HepG2 (cell line): ENCODE measurements around the gene PCARE. TPM values are rescaled to one million over a fixed set of nuclear protein-coding genes. Genes with fewer than 3 reads are reported as not detected.

Experiments
- ATAC-seq: fragments of 200-7000 bp; cut with Tn5 transposase; 3 replicates; pipeline ENCODE4 v1.9.1; 2020; ENCODE audit warnings: mild to moderate bottlenecking, moderate library complexity
- BruUV-seq: library from RNA; stranded (reverse); fragments of 400-500 nt; replicated peaks from 2 replicates; lab custom pipeline; 2021; lab: Mats Ljungman, UMichigan
- CTCF ChIA-PET: fragments of 300-600 bp; formaldehyde crosslinking; extraction: SDS; loops from one replicate; lab custom pipeline; 2021; ENCODE audit warnings: low total read pairs, inconsistent platforms, low intra/inter-chr PET ratio; lab: Yijun Ruan, JAX
- POLR2A ChIA-PET: fragments of 350-600 bp; sonication (Branson Sonifier 250); formaldehyde crosslinking; loops from one replicate; lab custom pipeline; 2020; ENCODE audit warnings: antibody characterized with exemption, inconsistent platforms; lab: Yijun Ruan, JAX
- DNase-seq: peaks from one replicate; pipeline ENCODE4 v3.0.0-alpha.2; 2015; ENCODE audit warnings: low spot score
- FAIRE-seq: peaks from 3 replicates; lab custom pipeline; 2011; peaks lifted over from hg19 to GRCh38; lab: Jason Lieb, UNC
- H2AFZ ChIP-seq: one replicate; pipeline ENCODE4 v1.6.1; 2011; ENCODE audit warnings: low read length, inconsistent platforms
- H3K27ac ChIP-seq: fragments of 300-600 bp; 3 replicates; pipeline ENCODE4 v1.8.0; 2011; ENCODE audit warnings: mixed run types, mild to moderate bottlenecking, mixed read lengths, low read length, inconsistent platforms; ENCODE audit not compliant: insufficient read depth; ENCODE audit errors: extremely low read length
- H3K27me3 ChIP-seq, 2 experiments: fragments of 200-600 bp in 1 of 2; 2 replicates in 1 of 2; 3 replicates in 1 of 2; pipeline versions ENCODE4 v1.6.0 to v1.8.0; 2011; ENCODE audit warnings: low read length in 2 of 2, mild to moderate bottlenecking in 2 of 2, moderate library complexity in 2 of 2, inconsistent platforms in 1 of 2; ENCODE audit not compliant: insufficient read depth in 2 of 2, control insufficient read depth in 1 of 2
- H3K36me3 ChIP-seq, 2 experiments: fragments of 200-600 bp in 1 of 2; replicated peaks in 1 of 2; 2 replicates in 1 of 2; 3 replicates in 1 of 2; pipeline versions ENCODE4 v1.5.1 to v1.8.0; 2011; ENCODE audit warnings: low read length in 2 of 2, inconsistent platforms in 1 of 2; ENCODE audit not compliant: insufficient read depth in 2 of 2, control insufficient read depth in 1 of 2
- H3K4me1 ChIP-seq: 2 replicates; pipeline ENCODE4 v1.5.1; 2012; ENCODE audit warnings: low read length, inconsistent platforms; ENCODE audit not compliant: insufficient read depth
- H3K4me2 ChIP-seq: 2 replicates; pipeline ENCODE4 v1.6.0; 2011; ENCODE audit warnings: low read depth, low read length, inconsistent platforms
- H3K4me3 ChIP-seq, 3 experiments: fragments of 200-600 bp in 1 of 3; sonication (generic), shearing (Covaris generic) in 1 of 3; replicated peaks in 1 of 3; 2 replicates each; pipeline ENCODE4 v1.5.1; 2011 to 2016; ENCODE audit warnings: low read length in 3 of 3, inconsistent platforms in 2 of 3, low read depth in 2 of 3, mild to moderate bottlenecking in 2 of 3, control low read depth in 1 of 3, mixed read lengths in 1 of 3; ENCODE audit not compliant: insufficient read depth in 1 of 3
- H3K79me2 ChIP-seq: one replicate; pipeline ENCODE4 v1.6.1; 2011; ENCODE audit warnings: low read length, inconsistent platforms; ENCODE audit not compliant: insufficient read depth
- H3K9ac ChIP-seq: 2 replicates; pipeline ENCODE4 v1.6.0; 2011; ENCODE audit warnings: mild to moderate bottlenecking, low read depth, low read length, inconsistent platforms; ENCODE audit not compliant: insufficient read depth
- H3K9me3 ChIP-seq: 2 replicates; pipeline ENCODE4 v1.5.1; 2012; ENCODE audit warnings: mild to moderate bottlenecking, low read length
- H4K20me1 ChIP-seq: 2 replicates; pipeline ENCODE4 v1.6.0; 2011; ENCODE audit warnings: inconsistent platforms, mild to moderate bottlenecking, low read length, moderate library complexity; ENCODE audit not compliant: insufficient read depth
- MBD4 ChIP-seq: IDR thresholded peaks from 2 replicates; pipeline ENCODE4 v1.6.1; 2012; ENCODE audit warnings: low read length, inconsistent platforms, borderline replicate concordance
- PAWR ChIP-seq: sonication (generic); formaldehyde crosslinking; IDR thresholded peaks from 2 replicates; pipeline ENCODE4 v1.4.0; 2020; ENCODE audit warnings: missing genetic modification reagents, mild to moderate bottlenecking, borderline replicate concordance
- POLR2AphosphoS2 ChIP-seq: IDR thresholded peaks from 2 replicates; pipeline ENCODE4 v1.6.1; 2011; ENCODE audit warnings: low read depth, low read length, improper control_type of control experiment
- SMAD9 ChIP-seq: sonication (generic); formaldehyde crosslinking; IDR thresholded peaks from 2 replicates; pipeline ENCODE4 v1.5.1; 2020; ENCODE audit warnings: mild to moderate bottlenecking, missing genetic modification reagents
- STAG1 ChIP-seq: sonication (generic); formaldehyde crosslinking; IDR thresholded peaks from 2 replicates; pipeline ENCODE4 v1.4.0; 2020; ENCODE audit warnings: missing genetic modification reagents
- ZBTB49 ChIP-seq: sonication (generic); formaldehyde crosslinking; IDR thresholded peaks from 2 replicates; pipeline ENCODE4 v1.4.0; 2020; ENCODE audit warnings: missing genetic modification reagents, borderline replicate concordance
- ZBTB7A ChIP-seq: sonication (generic); formaldehyde crosslinking; IDR thresholded peaks from 2 replicates; pipeline ENCODE4 v1.8.0; 2022; ENCODE audit warnings: mild to moderate bottlenecking, missing genetic modification reagents
- ZHX1 ChIP-seq: sonication (generic); formaldehyde crosslinking; IDR thresholded peaks from 2 replicates; pipeline ENCODE4 v1.8.1; 2022; ENCODE audit warnings: low read depth, mild to moderate bottlenecking, missing genetic modification reagents
- ZNF335 ChIP-seq: sonication (generic); formaldehyde crosslinking; IDR thresholded peaks from 2 replicates; pipeline ENCODE4 v1.4.0; 2020; ENCODE audit warnings: missing genetic modification reagents
- ZSCAN5A ChIP-seq: sonication (generic); formaldehyde crosslinking; IDR thresholded peaks from 2 replicates; pipeline ENCODE4 v1.8.0; 2022; ENCODE audit warnings: mild to moderate bottlenecking, missing genetic modification reagents, borderline replicate concordance
- ZSCAN9 ChIP-seq: IDR thresholded peaks from 2 replicates; pipeline ENCODE4 v1.6.1; 2016; ENCODE audit warnings: borderline replicate concordance
- WGBS: methylation state at CpG from one replicate; pipeline ENCODE4 v1.1.6; 2017; ENCODE audit warnings: low lambda C conversion rate; 5-methylcytosine and 5-hydroxymethylcytosine counted together
- in situ Hi-C: cut with HindIII; loops from 2 replicates; pipeline ENCODE4 v1.10.0; 2017; ENCODE audit warnings: low pct_unique_long_range_greater_than_20kb; ENCODE audit not compliant: extremely low pct_ligation_motif_present
- intact Hi-C: fragments of 100-400 bp; cut with micrococcal nuclease; formaldehyde crosslinking; loops from one replicate; pipeline ENCODE4 v1.10.0; 2022; ENCODE audit not compliant: unreplicated experiment
- polyA plus RNA-seq, 8 experiments: library from polyadenylated mRNA; depleted of rRNA in 3 of 8; stranded (reverse) in 7 of 8; unstranded in 1 of 8; fragments of >200 nt; fragmentation: Illumina TruSeq in 4 of 8; extraction: Trizol in 4 of 8; gene quantifications; 2 replicates each; pipeline versions ENCODE4 v1.2.1 to v1.2.3, GENCODE V29; 2011 to 2016; ENCODE audit warnings: low read depth in 4 of 8, missing spikeins in 1 of 8, mixed read lengths in 1 of 8; ENCODE audit not compliant: insufficient read depth in 1 of 8
- total RNA-seq, 5 experiments: library from RNA; depleted of rRNA; stranded (reverse); fragments of >200 nt; fragmentation: Illumina TruSeq; extraction: Trizol; gene quantifications; 2 replicates each; pipeline ENCODE4 v1.2.3, GENCODE V29; 2016; ENCODE audit warnings: low read depth in 1 of 5

PCARE gene
- total and polyA plus RNA-seq, 2 of the 13 experiments (the other 11 are each of a cell fraction or from before 2014, with no cell fraction given) = not detected

- no peaks in the 10 kb centered on the region for H3K79me2 ChIP-seq
- CTCF ChIA-PET = no interaction called here
- DNase-seq (no peak), FAIRE-seq (no peak), ATAC-seq (no peak)
- no peaks in the 10 kb centered on the region for H3K36me3 ChIP-seq
- peaks cover 7 to 59% of the 10 kb centered on the region in 2 experiments for H3K27me3 ChIP-seq
- TF ChIP-seq MBD4 = no peak
- TF ChIP-seq ZHX1 (CRISPR knock-in tag) = no peak
- TF ChIP-seq ZBTB7A (CRISPR knock-in tag) = no peak
- no peak for TF ChIP-seq ZBTB49 (CRISPR knock-in tag)
- TF ChIP-seq STAG1 (CRISPR knock-in tag) = no peak
- TF ChIP-seq POLR2AphosphoS2 = no peak
- no peak for TF ChIP-seq SMAD9 (CRISPR knock-in tag)
- no peak for TF ChIP-seq ZNF335
- no peak for TF ChIP-seq ZSCAN9 (CRISPR knock-in tag)
- TF ChIP-seq PAWR (CRISPR knock-in tag) = no peak
- TF ChIP-seq ZSCAN5A = no peak
- peaks cover 11% of the 10 kb centered on the region; the same call in 1 of the 2 replicates for H3K9me3 ChIP-seq
- in situ Hi-C loops (no loop called here), intact Hi-C loops (no loop called here)
- POLR2A ChIA-PET = no interaction called here
- H3K4me1 ChIP-seq = no peaks in the 10 kb centered on the region
- no peak overlapping the region for H3K9ac ChIP-seq
- WGBS = 12% methylated on average over 14 of the region's 14 CpGs
- H3K27ac ChIP-seq = no peak overlapping the region
- H2AFZ ChIP-seq = no peak overlapping the region
- no peaks in the 10 kb centered on the region for H4K20me1 ChIP-seq
- BruUV-seq = no TSS peak
- no peak overlapping the region for H3K4me2 ChIP-seq
- no peak overlapping the region for H3K4me3 ChIP-seq
Measured at GRCh38 chr2:29075894-29076705, 1.8 kb upstream of the PCARE start.
